SK-N-DZ (cell line): ENCODE data around the gene IL1R2.

ENCODE experiments used
- DNase-seq: peaks from one replicate; pipeline ENCODE4 v3.0.0-alpha.2; 2015; ENCODE audit warnings: low spot score

Gene IL1R2

DNA sequence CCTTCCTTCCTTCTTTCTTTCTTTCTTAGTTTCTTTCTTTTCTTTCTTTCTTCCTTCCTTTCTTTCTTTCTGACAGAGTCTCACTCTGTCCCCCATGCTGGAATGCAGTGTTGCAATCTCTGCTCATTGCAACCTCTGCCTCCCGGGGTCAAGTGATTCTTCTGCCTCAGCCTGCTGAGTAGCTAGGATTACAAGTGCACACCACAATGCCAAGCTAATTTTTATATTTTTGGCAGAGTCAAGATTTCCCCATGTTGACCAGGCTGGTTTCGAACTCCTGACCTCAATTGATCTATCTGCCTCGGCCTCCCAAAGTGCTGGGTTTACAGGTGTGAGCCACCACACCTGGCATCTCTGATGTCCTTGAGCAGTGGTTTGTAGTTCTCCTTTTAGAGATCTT, 48.5 kb downstream of the IL1R2 start:
- no peak for DNase-seq

GRCh38 chr2:102041351-102041750, 49.6 kb downstream of the IL1R2 start:
- DNase-seq = no peak

- DNase-seq = no peak
These were observed 50.7 kb downstream of the IL1R2 start for GRCh38 chr2:102042196-102043081.

DNA sequence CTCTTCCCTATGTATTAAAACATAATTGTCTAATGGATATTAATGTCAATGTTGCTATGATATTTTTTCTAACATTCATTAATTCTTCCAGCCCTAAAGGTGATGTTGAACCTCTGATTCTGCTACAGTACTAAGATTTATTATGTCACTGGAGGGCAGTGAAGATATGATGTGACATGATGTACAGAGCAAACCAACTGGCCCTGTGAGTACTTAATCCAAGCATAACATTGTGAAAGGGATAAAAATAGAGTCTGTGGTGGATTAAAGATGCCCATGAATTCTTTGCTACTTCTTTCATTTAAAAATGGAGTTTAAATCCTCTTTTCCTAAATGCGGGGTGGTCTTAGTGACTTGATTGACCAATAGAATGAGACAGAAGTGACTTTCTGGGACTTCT, 51.8 kb downstream of the IL1R2 start:
- no peak for DNase-seq

DNA sequence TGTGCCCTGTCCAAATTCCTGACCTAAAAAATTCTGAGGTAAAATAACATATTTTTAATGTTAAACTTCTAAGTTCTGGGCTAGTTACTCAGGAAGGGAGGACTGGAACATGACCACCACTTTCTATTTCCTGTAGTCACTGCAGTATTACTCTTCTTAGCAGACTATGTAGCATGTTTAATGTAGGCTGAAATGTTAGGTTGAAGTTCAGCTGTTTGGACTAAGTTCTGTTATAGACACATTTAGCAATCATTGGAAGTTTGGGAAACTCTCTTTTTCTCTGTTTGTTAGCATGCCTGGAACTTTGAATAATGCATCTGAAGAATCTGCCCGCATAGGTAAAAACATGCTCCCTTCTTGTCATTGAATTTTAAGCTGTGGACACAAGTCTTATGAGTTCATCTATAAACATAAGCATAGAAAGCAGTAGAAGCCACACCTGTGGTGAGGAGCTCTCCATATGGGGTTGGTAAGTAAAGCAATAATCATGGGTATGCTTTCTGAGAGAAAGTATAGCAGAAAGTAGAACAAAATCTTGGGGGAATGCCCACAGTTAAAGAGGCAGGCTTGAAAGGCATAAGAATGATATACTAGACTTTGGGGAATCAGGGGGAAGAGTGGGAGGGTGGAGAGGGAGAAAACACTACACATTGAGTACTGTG, 52.6 kb downstream of the IL1R2 start:
- no peak for DNase-seq

GRCh38 chr2:102044967-102045489, 53.3 kb downstream of the IL1R2 start:
- DNase-seq = no peak

DNA sequence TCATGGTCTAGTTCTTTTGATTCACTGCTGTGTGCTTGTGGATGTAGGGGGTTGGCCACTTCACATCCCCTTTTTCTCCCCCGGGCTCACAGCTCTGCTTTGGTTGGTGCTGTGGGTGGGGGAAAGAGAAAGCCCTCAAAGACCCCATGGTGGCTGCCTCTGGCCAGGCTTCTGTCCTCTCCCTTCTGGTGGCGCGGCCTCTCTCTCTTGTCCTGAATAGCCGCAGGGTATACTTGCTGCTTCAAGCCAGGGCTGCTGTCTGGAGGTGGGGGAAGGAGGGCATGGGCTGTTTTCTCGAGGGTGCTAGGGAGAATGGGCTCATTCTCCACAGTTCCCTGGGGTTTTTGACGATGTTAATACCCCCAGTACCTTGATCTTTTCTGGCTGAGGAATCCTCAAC, 53.9 kb downstream of the IL1R2 start:
- no peak for DNase-seq

DNA sequence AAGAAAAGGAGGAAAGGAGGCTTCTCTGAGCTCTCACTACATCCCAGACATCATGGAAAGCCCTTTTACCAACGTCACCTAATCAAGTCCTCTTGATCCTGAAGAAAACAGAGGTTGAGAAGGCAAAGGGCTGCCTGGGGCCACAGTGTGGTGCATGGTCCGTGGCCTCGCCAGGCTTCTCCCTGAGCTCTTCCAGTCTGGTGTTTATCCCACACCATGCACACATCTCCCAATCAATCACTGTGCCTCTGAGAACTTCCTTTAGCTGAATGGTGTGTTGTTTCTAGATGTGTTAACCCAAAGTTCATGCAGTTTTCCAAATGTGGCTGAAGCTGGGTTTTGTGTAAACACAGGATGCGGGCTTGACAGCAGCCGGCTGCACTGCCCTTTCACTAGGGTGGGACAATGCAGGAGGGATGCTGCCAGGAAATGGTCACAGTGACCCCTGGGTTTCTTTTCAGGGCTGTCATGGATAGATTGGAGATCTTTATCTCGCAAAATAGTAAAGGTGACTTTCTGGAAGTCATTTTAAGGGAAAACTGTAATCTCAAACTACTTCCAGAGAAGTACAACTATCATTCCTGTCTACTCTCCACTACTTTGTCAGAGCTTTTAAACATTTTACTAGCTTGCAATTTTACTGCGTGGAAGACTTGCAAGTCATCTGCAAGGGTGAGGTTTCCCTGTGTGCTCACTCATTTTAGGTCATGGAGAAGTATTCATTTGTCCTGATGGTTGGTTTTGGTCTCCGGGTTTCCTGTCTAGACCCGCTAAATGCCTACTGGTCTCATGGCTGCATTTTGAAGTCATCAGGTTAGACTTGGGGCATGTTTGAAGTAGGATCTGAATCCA, 54.6 kb downstream of the IL1R2 start:
- DNase-seq = no peak

DNA sequence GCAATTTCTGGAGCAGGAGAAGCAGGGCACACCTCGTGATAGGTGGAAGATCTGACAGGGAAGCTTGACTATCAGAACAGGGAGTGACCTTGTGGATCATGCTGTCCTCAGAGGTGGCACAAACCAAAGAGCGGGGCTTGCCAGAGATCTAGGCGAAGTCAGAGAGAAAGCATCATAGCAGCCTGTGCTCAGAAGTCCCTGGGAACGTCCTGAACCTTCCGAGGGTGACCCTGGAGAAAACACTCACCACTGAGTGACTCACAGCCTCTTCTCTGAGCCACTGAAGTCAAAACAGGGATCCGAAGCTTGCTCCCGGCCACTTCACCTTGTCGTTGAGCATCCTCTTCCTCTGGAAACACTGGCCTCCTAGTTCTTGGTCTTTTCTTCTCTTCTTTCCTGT, 56.7 kb downstream of the IL1R2 start:
- no peak for DNase-seq

DNA sequence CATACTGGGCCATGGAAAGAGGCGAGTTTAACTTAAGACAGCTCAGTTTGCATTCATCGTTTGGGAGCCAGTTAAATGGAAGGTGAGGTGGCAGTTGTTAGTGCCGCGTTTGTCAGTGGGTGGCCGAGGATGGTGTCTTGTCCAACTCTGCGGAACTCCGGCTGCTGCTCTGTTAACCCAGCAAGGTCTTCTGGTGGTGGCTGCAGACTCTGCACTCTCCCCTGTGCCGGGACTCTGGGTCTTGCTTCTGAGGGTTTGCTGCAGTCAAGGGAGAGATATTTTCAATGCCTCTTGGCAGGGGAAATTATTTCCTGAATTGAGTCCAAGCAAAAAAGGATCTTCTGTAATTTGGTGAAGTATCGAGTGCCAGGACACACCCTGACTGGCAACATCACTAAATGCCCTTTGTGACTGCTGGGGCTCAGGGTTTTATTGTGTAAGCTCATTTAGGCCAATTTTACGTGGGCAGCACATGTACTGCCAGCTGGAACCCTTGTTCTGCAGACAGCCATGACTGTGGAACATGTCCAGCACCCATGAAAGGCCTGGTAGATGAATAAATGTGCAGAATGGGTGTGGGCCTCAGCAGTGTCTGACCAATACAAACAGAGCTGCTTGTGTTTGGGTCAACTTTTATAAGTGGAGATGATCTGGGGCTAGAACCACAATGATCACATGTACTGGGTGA, 58.1 kb downstream of the IL1R2 start:
- no peak for DNase-seq

DNA sequence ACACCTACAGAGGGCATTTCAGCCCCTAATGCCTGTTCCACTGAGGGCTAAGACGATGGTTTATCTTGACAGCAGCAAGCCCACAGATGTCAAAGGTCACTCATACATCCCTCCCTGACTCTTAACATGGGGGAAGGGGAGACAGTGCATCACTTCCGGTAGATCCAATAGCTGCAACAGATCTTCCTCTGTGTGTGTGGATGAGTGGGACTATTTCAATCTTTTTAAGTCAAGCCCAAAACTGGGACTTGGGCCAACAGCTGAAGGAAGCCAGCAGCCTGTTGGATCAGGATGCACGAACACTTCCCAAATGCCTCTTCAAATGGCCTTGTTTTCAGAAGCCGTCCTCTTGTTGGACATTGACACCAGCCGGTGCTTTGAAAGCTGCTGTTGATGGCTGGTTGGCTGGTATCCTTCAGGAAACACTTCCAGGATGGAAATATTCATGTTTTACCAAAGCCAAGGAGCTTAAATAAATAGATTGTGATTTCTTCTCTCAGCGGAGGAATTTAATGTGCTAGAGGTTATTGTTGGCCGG, 59.2 kb downstream of the IL1R2 start:
- DNase-seq = no peak

DNA sequence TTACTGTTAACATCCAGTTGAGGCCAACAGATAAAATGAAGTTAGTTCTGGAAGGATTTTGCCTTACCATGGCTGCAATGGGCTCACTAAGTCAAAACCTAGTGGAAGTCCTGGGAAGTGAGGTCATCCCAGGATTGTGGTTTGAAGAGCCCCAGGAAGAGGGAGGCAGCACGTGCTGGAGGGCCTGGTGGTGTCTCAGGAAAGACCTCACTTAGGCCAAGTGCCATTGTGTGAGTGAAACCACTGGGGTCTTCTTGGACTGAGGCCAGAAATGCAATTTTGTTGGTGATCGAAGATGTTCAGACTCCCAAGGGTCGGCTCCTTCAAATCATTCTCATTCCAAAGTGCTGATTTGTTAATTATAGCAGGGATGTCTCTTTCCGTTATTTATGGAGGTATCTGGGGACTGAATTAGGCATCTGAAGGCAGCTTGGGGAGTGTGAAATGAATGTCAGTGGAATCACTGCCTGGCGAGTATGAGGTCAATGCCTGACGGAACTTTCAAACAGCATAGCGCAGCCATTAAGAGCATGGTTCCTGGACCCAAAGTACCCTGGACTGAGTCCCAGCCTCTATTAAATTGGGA, 60.0 kb downstream of the IL1R2 start:
- no peak for DNase-seq

GRCh38 chr2:102052365-102052764, 60.6 kb downstream of the IL1R2 start:
- DNase-seq = no peak

- no peak for DNase-seq
These were observed 61.3 kb downstream of the IL1R2 start for GRCh38 chr2:102053096-102053495.

DNA sequence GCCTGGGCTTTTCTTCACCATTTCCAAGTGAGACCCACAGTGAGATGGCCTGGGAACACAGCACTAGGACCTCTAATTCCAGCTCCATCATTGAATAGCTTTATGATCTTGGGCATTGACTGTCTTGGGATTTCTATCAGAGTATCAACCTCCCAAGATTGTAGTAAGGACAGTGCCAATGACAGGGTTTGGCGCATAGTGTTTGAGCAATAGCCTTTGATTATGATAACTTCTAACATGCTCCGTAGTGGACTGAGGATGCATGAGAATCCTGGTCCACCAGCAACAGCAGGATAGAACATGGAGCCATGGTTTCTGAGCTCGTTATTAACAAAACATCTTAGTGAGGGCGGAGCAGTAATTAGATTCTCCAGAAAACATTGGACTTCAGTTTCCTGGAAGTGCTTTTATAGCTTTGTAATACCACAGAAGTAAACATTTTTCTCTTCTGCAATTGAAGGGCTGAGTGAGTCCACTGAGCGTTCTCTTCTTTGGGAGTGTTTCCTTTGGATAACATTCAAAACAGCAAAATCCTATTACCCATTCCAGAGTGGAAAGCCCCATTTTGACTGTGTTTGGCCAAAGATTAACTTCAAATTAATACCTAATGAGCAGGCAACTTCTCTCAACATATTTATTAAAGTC, 63.7 kb downstream of the IL1R2 start:
- DNase-seq = no peak

- DNase-seq = no peak
These were observed 64.4 kb downstream of the IL1R2 start for GRCh38 chr2:102056079-102056581.

- no peak for DNase-seq
These were observed 65.9 kb downstream of the IL1R2 start for GRCh38 chr2:102057502-102058292.

DNA sequence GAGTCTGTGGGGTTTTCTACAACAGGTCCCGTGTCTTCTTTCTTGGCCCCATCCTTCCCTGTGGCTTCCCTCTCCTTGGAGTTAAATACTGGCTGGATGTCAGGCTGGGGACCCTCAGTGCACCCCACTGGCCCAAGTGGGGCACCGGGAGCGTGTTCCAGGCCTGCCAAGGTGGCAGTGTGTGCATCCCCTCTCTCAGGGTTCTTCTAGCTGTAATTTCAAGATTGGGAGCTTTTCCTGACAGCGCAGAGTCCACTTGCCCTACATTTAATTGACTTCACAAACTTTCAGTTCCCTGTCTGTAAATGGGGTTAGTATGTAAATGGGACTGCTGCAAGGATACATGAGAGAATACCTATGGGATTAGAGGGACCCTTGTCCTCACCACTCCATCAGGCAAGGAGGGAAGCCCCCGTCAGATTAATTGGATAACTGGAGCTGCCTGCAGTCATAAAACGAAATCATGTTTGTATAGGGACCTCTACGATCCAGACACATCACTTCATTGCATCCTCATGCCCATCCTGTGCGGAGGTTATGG, 66.6 kb downstream of the IL1R2 start:
- DNase-seq = no peak

- DNase-seq = no peak
These were observed 67.4 kb downstream of the IL1R2 start for GRCh38 chr2:102059151-102059550.
